Uterus (tissue), 2 donors: ENCODE measurements around the gene PARP15.

Source experiments
- CTCF ChIP-seq, 4 experiments: fragments of 200-600 bp in 2 of 4; fragments of 450-650 bp in 2 of 4; sonication (generic) in 2 of 4; IDR thresholded peaks; one replicate each; pipeline ENCODE4 v1.5.1; 2016 to 2019; ENCODE audit warnings: antibody characterized with exemption in 4 of 4, mild to moderate bottlenecking in 2 of 4, moderate library complexity in 1 of 4
- POLR2A ChIP-seq, 2 donors: fragments of 450-650 bp; IDR thresholded peaks; one replicate each; pipeline ENCODE4 v1.6.1; 2016; ENCODE audit warnings: antibody characterized with exemption in 2 of 2, mild to moderate bottlenecking in 1 of 2, moderate library complexity in 1 of 2

GRCh38 chr3:122665226-122665786 lies 87.9 kb downstream of the PARP15 start:
- no peak for TF ChIP-seq CTCF (IDR thresholded peaks at IDR 0.05)
- no peak for TF ChIP-seq POLR2A (IDR thresholded peaks at IDR 0.05)
